Prostate gland (tissue), 2 donors: Measurements from ENCODE around the gene TCF7L2.

Experiments
- POLR2AphosphoS5 ChIP-seq: sonication (generic); formaldehyde crosslinking; IDR thresholded peaks from one replicate; pipeline ENCODE4 v1.6.1; 2017; ENCODE audit warnings: antibody characterized with exemption
- TF ChIP-seq, protein P1 (sequence below), 4 experiments: fragments of 200-600 bp in 2 of 4; fragments of 450-650 bp in 2 of 4; sonication (generic) in 2 of 4; IDR thresholded peaks; 1 replicate in 3 of 4; 2 replicates in 1 of 4; pipeline ENCODE4 v1.5.1; 2016 to 2019; ENCODE audit warnings: antibody characterized with exemption in 4 of 4, mild to moderate bottlenecking in 2 of 4, moderate library complexity in 2 of 4

DNA sequence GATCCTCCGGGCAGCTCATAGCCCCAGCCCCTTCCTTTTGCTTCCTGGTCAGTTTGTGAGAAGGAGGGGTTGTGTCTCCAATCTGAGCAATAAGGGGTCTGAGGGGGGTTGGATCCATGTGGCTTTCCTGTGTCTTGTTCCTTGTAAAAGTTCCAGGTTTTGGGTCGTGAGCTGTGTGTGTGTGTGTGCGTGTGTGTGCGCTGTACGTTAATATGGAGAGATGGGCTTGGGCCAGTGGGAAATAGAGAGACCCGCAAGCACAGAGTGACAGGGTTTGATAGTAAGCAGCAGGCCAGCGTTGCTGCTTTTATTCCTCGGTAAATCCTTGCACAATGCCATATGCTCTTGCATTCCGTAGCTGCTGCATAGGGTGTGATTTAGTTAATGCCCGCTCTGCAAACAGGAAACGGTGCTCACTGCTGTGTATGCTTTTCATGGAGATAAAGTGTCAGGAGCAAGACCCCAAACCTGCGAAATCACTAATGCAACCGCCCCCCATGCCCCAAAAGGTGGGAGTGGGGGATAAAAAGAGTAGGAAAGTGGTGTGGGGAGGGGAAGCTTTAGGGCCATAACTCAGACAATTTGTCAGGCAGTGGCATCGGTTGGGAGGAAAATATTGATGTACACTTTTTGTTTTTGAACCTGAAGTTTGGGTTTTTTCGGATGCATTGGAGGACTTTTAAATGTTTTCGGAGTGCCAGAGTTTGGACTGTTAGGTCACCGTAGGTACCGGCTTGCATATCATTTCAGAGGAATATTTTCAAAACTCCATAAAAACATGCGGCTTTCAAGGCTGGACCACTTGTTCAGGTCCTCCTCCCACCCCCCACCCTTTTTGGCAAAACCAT is 108.7 kb downstream of the TCF7L2 start:
- TF ChIP-seq, protein P1, sequence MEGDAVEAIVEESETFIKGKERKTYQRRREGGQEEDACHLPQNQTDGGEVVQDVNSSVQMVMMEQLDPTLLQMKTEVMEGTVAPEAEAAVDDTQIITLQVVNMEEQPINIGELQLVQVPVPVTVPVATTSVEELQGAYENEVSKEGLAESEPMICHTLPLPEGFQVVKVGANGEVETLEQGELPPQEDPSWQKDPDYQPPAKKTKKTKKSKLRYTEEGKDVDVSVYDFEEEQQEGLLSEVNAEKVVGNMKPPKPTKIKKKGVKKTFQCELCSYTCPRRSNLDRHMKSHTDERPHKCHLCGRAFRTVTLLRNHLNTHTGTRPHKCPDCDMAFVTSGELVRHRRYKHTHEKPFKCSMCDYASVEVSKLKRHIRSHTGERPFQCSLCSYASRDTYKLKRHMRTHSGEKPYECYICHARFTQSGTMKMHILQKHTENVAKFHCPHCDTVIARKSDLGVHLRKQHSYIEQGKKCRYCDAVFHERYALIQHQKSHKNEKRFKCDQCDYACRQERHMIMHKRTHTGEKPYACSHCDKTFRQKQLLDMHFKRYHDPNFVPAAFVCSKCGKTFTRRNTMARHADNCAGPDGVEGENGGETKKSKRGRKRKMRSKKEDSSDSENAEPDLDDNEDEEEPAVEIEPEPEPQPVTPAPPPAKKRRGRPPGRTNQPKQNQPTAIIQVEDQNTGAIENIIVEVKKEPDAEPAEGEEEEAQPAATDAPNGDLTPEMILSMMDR (IDR thresholded peaks at IDR 0.05) = no peak
- no peak for TF ChIP-seq POLR2AphosphoS5
